GM20000 (cell line): ENCODE measurements around the gene CROCC2.

Experiments used
- DNase-seq: peaks from one replicate; pipeline ENCODE4 v3.0.0; 2012; ENCODE audit warnings: low spot score
- TF ChIP-seq, protein P1 (sequence below): IDR thresholded peaks from 2 replicates; pipeline ENCODE4 v1.5.1; 2012; ENCODE audit warnings: mild to moderate bottlenecking, control low read depth; ENCODE audit errors: extremely low read depth, missing control alignments

CROCC2 gene

DNA sequence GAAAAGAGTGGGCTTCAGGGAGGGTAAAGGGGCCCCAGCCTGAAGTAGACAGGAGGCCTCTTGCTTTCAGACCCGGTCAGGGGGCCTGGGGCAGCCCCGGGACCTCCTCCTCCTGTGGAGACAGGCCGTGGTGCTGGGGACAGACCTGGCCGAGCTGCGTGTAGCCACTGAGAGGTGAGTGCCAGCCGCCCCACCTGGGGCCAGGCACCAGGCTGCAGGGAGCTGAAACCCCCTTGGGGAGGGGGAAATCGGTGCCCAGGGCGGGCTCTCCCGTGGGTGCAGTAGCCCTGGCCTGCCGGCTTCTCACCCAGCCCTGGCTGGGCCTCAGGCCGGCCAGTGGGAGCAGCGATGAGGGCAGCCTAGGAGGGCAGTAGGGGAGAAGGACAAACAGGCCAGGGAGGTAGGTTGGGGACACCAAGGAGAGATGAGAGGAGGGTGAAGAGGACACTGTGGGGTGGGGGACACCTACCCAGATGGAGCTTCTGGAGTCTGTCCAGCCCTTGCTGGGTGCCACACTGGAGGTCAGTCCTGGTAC, 24.0 kb downstream of the CROCC2 start:
- TF ChIP-seq, protein P1, sequence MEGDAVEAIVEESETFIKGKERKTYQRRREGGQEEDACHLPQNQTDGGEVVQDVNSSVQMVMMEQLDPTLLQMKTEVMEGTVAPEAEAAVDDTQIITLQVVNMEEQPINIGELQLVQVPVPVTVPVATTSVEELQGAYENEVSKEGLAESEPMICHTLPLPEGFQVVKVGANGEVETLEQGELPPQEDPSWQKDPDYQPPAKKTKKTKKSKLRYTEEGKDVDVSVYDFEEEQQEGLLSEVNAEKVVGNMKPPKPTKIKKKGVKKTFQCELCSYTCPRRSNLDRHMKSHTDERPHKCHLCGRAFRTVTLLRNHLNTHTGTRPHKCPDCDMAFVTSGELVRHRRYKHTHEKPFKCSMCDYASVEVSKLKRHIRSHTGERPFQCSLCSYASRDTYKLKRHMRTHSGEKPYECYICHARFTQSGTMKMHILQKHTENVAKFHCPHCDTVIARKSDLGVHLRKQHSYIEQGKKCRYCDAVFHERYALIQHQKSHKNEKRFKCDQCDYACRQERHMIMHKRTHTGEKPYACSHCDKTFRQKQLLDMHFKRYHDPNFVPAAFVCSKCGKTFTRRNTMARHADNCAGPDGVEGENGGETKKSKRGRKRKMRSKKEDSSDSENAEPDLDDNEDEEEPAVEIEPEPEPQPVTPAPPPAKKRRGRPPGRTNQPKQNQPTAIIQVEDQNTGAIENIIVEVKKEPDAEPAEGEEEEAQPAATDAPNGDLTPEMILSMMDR = no peak
- no peak for DNase-seq

DNA sequence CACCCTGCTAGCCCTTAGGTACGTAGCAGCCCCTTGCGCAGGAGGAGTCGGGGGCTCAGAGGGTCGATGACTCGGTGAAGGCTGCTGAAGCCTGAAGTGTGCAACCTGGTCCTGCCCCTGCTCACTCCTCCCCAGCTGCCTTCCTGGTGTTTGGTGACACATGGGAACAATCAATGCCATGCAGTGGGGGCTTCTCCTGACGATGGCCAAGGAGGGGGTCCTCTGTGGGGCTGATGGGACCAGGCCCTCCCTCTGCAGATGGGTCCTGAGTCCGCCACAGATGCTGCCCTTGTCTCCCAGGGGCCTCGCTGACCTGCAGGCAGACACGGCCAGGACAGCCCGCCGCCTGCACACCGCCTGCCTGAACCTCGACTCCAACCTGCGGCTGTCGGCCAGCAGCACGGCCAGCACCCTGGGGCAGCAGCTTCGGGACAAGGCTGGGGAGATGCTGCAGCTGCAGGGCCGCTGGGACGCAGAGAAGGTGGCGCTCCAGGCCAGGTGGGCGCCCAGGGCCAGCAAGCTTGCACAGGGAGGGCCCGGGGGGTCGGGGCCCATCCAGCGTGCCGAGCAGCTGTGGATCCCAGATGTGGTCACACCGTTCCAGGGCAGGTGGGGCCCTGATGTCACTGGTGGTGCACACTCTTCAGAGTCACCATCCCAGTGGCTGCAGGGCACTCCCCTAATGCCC, 24.6 kb downstream of the CROCC2 start:
- TF ChIP-seq, protein P1 = no peak
- no peak for DNase-seq

DNA sequence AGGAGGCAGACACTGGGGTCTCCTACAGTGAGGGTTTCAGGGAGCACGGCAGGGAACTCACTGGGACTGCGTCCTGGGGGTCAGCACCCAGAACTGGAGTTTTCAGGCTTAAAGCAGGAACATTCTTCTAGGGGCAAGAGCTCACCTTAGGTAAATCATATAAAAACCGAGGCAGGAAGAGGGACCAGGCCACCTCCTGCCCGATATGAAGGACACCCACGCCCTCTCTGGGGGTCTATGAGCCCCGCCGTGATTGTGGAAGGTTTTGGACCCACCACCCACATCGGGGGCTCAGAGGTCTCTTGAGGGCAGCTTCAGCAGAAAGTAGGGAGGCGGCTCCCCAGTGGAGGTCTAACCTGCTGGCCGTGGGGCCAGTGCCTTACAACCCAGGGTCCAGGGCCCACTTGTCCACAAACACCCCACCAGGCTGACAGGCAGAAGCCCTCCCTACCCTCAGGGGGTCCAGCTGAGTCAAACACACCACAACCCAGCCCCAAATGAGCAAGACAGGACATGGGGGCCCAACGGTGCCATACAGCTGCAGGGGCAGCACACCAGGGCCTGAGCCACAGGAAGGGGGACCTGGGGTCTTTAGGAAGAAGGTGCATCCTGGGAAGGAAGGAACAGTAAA, 25.3 kb downstream of the CROCC2 start:
- no peak for DNase-seq
- TF ChIP-seq, protein P1 = no peak

DNA sequence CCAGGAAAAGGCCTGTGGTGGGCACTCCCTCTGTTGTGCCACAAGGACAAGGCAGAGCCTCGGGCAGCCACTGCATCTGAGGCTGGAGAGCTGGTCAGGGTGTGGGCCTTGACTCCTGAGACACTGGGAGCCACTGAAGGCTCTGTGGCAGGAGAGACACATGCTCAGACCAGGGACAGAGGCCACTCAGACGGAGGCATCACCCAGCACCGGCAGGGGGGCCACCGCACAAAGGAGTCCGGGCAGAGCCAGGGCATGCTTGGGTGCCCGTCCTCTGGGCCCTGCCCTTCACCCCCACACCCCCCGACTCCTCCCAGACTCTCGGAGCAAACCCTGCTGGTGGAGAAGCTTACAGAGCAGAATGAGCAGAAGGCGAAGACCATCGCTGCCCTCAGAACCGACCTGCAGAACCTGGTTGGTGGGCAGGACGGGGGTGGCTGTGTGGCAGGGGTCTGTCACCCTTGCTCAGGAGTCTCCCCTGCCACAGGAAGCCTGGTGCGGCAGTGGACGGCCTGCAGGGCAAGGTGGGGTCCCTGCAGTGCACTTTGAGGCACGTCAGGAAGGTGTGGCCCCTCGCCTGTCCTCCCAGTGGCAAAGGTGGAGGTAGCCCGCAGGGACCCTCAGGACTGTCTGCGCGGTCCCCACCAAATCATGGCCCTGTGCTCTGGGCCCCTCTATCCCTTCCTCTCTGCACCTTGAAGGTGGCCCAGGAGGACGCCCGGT, 26.0 kb downstream of the CROCC2 start:
- no peak for DNase-seq
- TF ChIP-seq, protein P1 = no peak

DNA sequence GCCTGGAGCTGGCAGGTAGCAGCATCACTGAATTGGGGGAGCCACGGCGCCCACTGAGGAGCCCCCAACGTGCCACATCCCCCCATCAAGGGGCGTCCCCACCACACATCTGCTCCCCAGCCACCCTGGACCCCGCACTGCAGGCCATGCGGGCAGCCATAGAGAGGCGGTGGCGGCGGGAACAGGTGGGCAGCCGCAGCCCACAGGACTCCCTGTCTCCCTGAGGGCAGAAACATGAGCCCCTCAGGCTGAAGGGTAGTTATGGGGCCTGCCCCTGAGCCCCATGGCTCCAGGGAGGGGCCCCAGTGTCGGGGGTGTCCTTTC, 26.6 kb downstream of the CROCC2 start:
- TF ChIP-seq, protein P1 = no peak
- DNase-seq = no peak

DNA sequence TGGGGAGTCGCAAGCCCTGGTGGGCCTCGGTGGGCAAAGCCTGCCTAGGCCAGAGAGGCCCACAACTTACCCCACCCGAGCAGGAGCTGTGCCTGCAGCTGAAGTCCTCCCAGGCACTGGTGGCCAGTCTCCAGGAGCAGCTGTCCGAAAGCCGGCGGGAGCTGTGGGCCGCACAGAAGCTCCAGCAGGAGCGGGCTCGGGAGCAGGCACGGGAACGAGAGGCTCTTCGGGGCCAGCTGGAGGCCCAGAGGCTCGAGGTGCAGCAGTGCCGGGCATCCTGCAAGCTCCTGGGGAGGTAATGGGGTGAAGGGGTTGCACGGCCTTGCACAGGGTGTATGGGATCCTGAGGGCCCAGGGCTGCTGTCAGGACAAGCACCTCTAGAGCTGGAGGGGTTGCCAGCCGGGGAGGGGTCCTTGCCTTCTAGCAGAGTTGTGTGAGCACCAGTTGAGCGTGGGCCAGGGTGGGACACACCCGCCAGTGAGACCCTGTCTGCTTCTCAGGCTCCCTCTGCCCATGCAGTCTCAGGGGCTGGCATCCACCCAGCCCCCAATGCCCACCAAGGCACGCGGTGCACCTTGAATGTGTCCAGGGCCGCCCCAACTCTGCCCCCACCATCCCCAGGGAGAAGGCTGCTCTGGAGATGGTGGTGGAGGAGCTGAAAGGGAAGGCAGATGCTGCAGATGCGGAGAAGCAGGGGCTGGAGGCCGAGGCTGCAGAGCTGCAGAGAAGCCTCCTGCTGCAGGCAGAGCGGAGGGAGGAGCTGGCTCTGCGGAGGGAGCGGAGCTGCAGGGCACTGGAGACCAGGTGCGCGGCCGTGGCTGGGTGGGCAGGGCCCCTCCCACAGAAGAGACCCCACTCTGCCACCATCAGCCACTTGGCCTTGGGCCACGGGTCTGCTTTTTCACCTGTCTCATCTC, 27.2 kb downstream of the CROCC2 start:
- no peak for DNase-seq
- TF ChIP-seq, protein P1 = no peak
